WTC11 (cell line): ENCODE results near the gene KIF12. TPM values are rescaled to one million over a fixed set of nuclear protein-coding genes. Genes with fewer than 3 reads are reported as not detected.

Experiments used
- ATAC-seq: fragments of 200-7000 bp; cut with Tn5 transposase; 2 replicates; pipeline ENCODE4 v1.10.0; 2021; ENCODE audit warnings: mild to moderate bottlenecking, moderate library complexity
- CTCF ChIA-PET: fragments of 300-600 bp; sonication (Branson Sonifier 250); formaldehyde crosslinking; loops from one replicate; lab custom pipeline; 2021; ENCODE audit warnings: antibody characterized with exemption; lab: Charles Lee
- POLR2A ChIA-PET: fragments of 350-600 bp; sonication (Branson Sonifier 250); formaldehyde crosslinking; loops from one replicate; lab custom pipeline; 2021; ENCODE audit warnings: antibody characterized with exemption; lab: Charles Lee
- DNase-seq: peaks from one replicate; pipeline ENCODE4 v3.0.0; 2021; ENCODE audit warnings: low spot score
- H3K27ac Mint-ChIP-seq: 2 replicates; pipeline ENCODE4 v1.8.0; 2021; ENCODE audit warnings: mixed read lengths
- H3K27me3 Mint-ChIP-seq: 2 replicates; pipeline ENCODE4 v1.8.0; 2021; ENCODE audit warnings: low read depth, mild to moderate bottlenecking, moderate library complexity, mixed read lengths
- H3K36me3 Mint-ChIP-seq: 2 replicates; pipeline ENCODE4 v1.8.0; 2021; ENCODE audit warnings: mixed read lengths
- H3K4me1 Mint-ChIP-seq: 2 replicates; pipeline ENCODE4 v1.8.0; 2022; ENCODE audit warnings: mixed read lengths
- H3K4me3 Mint-ChIP-seq: 2 replicates; pipeline ENCODE4 v1.8.0; 2021; ENCODE audit warnings: mild to moderate bottlenecking, moderate library complexity, mixed read lengths
- H3K9me3 Mint-ChIP-seq: 2 replicates; pipeline ENCODE4 v1.8.0; 2021; ENCODE audit warnings: mixed read lengths
- CREM ChIP-seq: sonication (generic); formaldehyde crosslinking; IDR thresholded peaks from 2 replicates; pipeline ENCODE4 v1.8.1; 2022; ENCODE audit warnings: mild to moderate bottlenecking, missing genetic modification reagents, moderate library complexity
- EMX1 ChIP-seq: fragments of 250-450 bp; sonication (Bioruptor Pico); IDR thresholded peaks from 2 replicates; pipeline ENCODE4 v1.8.0; 2021; ENCODE audit warnings: mild to moderate bottlenecking
- OVOL2 ChIP-seq: fragments of 250-450 bp; sonication (Bioruptor Pico); IDR thresholded peaks from 2 replicates; pipeline ENCODE4 v1.9.0; 2021; ENCODE audit warnings: mild to moderate bottlenecking, borderline replicate concordance
- TEAD4 ChIP-seq: sonication (generic); formaldehyde crosslinking; IDR thresholded peaks from 2 replicates; pipeline ENCODE4 v1.8.0; 2022; ENCODE audit warnings: mild to moderate bottlenecking, missing genetic modification reagents
- ZNF138 ChIP-seq: sonication (generic); formaldehyde crosslinking; conservative IDR thresholded peaks from 2 replicates; pipeline ENCODE4 v1.8.1; 2022; ENCODE audit warnings: mild to moderate bottlenecking, moderate library complexity, missing genetic modification reagents
- ZNF317 ChIP-seq: sonication (generic); formaldehyde crosslinking; IDR thresholded peaks from 2 replicates; pipeline ENCODE4 v1.8.1; 2023; ENCODE audit warnings: low read depth, mild to moderate bottlenecking, moderate library complexity, missing genetic modification reagents, borderline replicate concordance
- ZNF396 ChIP-seq: fragments of 250-450 bp; sonication (Bioruptor Pico); IDR thresholded peaks from 2 replicates; pipeline ENCODE4 v1.8.0; 2021; ENCODE audit warnings: mild to moderate bottlenecking, moderate library complexity, borderline replicate concordance
- total RNA-seq: library from RNA; stranded (reverse); gene quantifications from 3 replicates; pipeline ENCODE4 v1.2.3, GENCODE V29; 2021
- TF ChIP-seq, protein P1 (sequence below): sonication (generic); formaldehyde crosslinking; IDR thresholded peaks from 2 replicates; pipeline ENCODE4 v1.8.0; 2023; ENCODE audit warnings: missing genetic modification reagents, mild to moderate bottlenecking, borderline replicate concordance
- TF ChIP-seq, protein P2 (sequence below): fragments of 200-600 bp; IDR thresholded peaks from 2 replicates; pipeline ENCODE4 v1.8.0; 2022; ENCODE audit warnings: antibody characterized with exemption
- TF ChIP-seq, protein P3 (sequence below): sonication (generic); formaldehyde crosslinking; IDR thresholded peaks from 2 replicates; pipeline ENCODE4 v1.8.0; 2022; ENCODE audit warnings: mild to moderate bottlenecking, missing genetic modification reagents
- TF ChIP-seq, protein P4 (sequence below): sonication (generic); formaldehyde crosslinking; conservative IDR thresholded peaks from 2 replicates; pipeline ENCODE4 v1.8.1; 2023; ENCODE audit warnings: mild to moderate bottlenecking, low read depth, missing genetic modification reagents, moderate library complexity
- TF ChIP-seq, protein P5 (sequence below): sonication (generic); formaldehyde crosslinking; IDR thresholded peaks from 2 replicates; pipeline ENCODE4 v1.8.1; 2023; ENCODE audit warnings: mild to moderate bottlenecking, missing genetic modification reagents
- TF ChIP-seq, protein P6 (sequence below): fragments of 250-450 bp; sonication (Bioruptor Pico); conservative IDR thresholded peaks from 2 replicates; pipeline ENCODE4 v1.9.0; 2021; ENCODE audit warnings: mild to moderate bottlenecking
- TF ChIP-seq, protein P7 (sequence below): sonication (generic); formaldehyde crosslinking; IDR thresholded peaks from 2 replicates; pipeline ENCODE4 v1.8.1; 2022; ENCODE audit warnings: mild to moderate bottlenecking, moderate library complexity, missing genetic modification reagents

Gene KIF12
- total RNA-seq, 1 experiment from 2014 or later, result 4.0 TPM

DNA sequence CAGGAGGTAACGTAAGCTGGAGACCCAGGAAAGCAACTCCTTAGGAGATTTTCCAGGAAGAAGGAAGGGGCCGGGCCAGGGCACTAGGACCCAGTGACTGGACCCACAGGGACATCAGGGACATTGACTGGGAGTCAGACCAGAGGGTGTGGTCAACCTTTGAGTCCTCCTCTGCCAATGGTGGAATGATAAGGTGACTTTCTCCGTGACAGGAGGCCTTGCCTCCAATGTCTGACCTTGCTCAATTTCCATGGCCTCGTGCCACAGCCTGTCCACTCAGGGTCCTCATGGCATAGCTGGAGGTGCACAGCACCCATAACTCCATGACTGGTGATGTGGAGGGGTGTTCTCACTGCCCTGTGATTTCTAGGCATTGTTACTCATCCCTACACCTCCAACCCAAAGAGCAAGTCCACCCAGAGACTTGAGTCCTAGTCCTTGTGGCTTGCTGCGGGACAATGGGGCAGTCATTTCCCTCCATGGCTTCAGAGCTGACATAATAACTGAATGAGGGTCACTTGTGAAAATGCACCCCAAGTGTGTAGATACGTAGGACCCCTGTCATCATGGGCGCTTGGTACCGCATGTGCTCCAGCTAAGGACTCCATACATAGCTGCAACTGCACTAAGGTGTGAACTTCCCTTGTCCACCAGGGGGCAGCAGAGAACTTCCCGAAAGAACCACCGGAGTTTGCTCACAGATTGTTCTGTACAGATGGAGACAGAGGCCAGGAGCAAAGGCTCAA, 16.9 kb downstream of the KIF12 start:
- CTCF ChIA-PET, result interaction anchor here (0.5 to 5.6 kb wide), 72 partner anchors 9 to 488 kb away, joined by 3 to 109 read pairs (median 4); partner anchors contain the start of genes AKNA, COL27A1 and KIF12
- TF ChIP-seq, protein P1, sequence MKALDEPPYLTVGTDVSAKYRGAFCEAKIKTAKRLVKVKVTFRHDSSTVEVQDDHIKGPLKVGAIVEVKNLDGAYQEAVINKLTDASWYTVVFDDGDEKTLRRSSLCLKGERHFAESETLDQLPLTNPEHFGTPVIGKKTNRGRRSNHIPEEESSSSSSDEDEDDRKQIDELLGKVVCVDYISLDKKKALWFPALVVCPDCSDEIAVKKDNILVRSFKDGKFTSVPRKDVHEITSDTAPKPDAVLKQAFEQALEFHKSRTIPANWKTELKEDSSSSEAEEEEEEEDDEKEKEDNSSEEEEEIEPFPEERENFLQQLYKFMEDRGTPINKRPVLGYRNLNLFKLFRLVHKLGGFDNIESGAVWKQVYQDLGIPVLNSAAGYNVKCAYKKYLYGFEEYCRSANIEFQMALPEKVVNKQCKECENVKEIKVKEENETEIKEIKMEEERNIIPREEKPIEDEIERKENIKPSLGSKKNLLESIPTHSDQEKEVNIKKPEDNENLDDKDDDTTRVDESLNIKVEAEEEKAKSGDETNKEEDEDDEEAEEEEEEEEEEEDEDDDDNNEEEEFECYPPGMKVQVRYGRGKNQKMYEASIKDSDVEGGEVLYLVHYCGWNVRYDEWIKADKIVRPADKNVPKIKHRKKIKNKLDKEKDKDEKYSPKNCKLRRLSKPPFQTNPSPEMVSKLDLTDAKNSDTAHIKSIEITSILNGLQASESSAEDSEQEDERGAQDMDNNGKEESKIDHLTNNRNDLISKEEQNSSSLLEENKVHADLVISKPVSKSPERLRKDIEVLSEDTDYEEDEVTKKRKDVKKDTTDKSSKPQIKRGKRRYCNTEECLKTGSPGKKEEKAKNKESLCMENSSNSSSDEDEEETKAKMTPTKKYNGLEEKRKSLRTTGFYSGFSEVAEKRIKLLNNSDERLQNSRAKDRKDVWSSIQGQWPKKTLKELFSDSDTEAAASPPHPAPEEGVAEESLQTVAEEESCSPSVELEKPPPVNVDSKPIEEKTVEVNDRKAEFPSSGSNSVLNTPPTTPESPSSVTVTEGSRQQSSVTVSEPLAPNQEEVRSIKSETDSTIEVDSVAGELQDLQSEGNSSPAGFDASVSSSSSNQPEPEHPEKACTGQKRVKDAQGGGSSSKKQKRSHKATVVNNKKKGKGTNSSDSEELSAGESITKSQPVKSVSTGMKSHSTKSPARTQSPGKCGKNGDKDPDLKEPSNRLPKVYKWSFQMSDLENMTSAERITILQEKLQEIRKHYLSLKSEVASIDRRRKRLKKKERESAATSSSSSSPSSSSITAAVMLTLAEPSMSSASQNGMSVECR (CRISPR knock-in tag), result no peak
- TF ChIP-seq, protein P2, sequence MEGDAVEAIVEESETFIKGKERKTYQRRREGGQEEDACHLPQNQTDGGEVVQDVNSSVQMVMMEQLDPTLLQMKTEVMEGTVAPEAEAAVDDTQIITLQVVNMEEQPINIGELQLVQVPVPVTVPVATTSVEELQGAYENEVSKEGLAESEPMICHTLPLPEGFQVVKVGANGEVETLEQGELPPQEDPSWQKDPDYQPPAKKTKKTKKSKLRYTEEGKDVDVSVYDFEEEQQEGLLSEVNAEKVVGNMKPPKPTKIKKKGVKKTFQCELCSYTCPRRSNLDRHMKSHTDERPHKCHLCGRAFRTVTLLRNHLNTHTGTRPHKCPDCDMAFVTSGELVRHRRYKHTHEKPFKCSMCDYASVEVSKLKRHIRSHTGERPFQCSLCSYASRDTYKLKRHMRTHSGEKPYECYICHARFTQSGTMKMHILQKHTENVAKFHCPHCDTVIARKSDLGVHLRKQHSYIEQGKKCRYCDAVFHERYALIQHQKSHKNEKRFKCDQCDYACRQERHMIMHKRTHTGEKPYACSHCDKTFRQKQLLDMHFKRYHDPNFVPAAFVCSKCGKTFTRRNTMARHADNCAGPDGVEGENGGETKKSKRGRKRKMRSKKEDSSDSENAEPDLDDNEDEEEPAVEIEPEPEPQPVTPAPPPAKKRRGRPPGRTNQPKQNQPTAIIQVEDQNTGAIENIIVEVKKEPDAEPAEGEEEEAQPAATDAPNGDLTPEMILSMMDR, result peak; percentile 92
- TF ChIP-seq, protein P3, sequence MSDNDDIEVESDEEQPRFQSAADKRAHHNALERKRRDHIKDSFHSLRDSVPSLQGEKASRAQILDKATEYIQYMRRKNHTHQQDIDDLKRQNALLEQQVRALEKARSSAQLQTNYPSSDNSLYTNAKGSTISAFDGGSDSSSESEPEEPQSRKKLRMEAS, result peak; percentile 58; the same call in 1 of the 2 replicates
- TF ChIP-seq, all 79 proteins: peak for 2
- POLR2A ChIA-PET, result no interaction called here
- Mint-ChIP-seq H3K27me3 (peaks cover 35% of the 10 kb centered on the region), H3K9me3 (no peaks in the 10 kb centered on the region; the same call in 1 of the 2 replicates), H3K36me3 (no peaks in the 10 kb centered on the region), H3K27ac (no peak overlapping the region), H3K4me3 (no peak overlapping the region), H3K4me1 (no peaks in the 10 kb centered on the region)
- DNase-seq, result peak; percentile 92
- ATAC-seq, result peak; percentile 91

DNA sequence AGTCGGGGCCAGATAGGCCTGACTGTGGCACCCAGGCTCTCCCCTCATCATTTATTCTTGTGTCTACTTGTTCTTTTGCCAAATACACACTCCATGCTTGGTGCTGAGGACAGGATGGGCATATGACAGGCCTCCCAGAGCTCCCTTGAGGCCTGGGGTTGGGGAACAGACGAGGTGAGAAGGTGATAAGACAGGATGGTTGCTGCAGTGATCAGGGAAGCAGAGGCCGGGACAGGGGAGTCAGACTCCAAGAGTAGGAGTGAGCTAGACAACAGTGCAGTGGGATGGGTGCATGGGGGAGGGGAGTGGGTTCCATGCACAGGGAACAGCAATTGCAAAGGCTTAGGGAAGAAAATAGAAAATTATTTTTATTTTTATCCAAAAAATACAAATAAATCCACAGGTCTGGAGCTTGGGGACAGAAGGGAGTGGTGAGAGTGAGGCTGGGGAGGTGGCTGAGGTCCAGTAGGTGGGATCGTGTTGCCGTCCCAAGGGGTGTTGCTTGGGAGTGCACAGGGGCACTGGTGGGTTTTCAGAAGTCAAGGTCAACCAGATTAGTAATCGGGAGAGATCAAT, 17.6 kb downstream of the KIF12 start:
- Mint-ChIP-seq H3K36me3 (no peaks in the 10 kb centered on the region), H3K27me3 (peaks cover 36% of the 10 kb centered on the region), H3K4me3 (no peak overlapping the region), H3K4me1 (no peaks in the 10 kb centered on the region), H3K9me3 (no peaks in the 10 kb centered on the region; the same call in 1 of the 2 replicates)
- CTCF ChIA-PET, result interaction anchor here (0.5 to 5.6 kb wide), 8 partner anchors 9 to 325 kb away, joined by 3 to 109 read pairs (median 17); partner anchors contain the start of gene KIF12
- no peak for DNase-seq
- POLR2A ChIA-PET, result no interaction called here
- TF ChIP-seq, protein P4, sequence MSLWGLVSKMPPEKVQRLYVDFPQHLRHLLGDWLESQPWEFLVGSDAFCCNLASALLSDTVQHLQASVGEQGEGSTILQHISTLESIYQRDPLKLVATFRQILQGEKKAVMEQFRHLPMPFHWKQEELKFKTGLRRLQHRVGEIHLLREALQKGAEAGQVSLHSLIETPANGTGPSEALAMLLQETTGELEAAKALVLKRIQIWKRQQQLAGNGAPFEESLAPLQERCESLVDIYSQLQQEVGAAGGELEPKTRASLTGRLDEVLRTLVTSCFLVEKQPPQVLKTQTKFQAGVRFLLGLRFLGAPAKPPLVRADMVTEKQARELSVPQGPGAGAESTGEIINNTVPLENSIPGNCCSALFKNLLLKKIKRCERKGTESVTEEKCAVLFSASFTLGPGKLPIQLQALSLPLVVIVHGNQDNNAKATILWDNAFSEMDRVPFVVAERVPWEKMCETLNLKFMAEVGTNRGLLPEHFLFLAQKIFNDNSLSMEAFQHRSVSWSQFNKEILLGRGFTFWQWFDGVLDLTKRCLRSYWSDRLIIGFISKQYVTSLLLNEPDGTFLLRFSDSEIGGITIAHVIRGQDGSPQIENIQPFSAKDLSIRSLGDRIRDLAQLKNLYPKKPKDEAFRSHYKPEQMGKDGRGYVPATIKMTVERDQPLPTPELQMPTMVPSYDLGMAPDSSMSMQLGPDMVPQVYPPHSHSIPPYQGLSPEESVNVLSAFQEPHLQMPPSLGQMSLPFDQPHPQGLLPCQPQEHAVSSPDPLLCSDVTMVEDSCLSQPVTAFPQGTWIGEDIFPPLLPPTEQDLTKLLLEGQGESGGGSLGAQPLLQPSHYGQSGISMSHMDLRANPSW, result no peak
- TF ChIP-seq ZNF396, result no peak
- TF ChIP-seq ZNF138 (CRISPR knock-in tag), result no peak
- TF ChIP-seq, protein P5, sequence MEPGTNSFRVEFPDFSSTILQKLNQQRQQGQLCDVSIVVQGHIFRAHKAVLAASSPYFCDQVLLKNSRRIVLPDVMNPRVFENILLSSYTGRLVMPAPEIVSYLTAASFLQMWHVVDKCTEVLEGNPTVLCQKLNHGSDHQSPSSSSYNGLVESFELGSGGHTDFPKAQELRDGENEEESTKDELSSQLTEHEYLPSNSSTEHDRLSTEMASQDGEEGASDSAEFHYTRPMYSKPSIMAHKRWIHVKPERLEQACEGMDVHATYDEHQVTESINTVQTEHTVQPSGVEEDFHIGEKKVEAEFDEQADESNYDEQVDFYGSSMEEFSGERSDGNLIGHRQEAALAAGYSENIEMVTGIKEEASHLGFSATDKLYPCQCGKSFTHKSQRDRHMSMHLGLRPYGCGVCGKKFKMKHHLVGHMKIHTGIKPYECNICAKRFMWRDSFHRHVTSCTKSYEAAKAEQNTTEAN (CRISPR knock-in tag), result no peak
- TF ChIP-seq, protein P6, sequence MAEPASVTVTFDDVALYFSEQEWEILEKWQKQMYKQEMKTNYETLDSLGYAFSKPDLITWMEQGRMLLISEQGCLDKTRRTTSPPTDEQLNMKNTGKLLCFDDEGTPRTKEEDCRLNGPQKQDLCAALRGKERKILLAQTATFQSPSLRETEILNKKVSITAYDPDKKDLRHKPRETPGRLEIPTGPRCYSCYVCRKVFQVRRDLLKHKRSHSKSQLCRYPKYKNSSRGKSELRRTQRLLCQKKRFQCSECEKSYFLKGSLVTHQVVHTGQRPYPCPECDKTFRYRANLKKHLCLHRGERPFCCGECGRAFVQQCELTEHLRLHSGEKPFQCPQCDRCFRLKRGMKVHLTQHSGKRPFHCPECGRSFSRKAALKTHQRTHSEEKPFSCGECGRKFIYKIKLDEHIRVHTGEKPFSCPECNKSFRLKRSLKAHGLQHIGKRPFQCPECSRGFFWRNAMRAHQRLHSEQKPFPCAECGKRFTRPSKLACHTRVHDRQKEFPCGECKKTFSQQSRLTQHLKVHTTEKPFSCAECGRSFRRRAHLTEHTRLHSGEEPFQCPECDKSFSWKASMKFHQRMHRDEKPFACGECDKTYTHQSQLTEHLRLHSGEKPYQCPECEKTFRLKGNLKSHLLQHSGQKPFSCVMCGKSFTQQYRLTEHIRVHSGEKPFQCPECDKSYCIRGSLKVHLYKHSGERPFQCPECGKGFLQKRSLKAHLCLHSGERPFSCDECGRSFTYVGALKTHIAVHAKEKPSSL, result no peak
- TF ChIP-seq ZNF317, result no peak
- no peak for TF ChIP-seq CREM (CRISPR knock-in tag)
- TF ChIP-seq, protein P3, result no peak
- TF ChIP-seq, protein P7, sequence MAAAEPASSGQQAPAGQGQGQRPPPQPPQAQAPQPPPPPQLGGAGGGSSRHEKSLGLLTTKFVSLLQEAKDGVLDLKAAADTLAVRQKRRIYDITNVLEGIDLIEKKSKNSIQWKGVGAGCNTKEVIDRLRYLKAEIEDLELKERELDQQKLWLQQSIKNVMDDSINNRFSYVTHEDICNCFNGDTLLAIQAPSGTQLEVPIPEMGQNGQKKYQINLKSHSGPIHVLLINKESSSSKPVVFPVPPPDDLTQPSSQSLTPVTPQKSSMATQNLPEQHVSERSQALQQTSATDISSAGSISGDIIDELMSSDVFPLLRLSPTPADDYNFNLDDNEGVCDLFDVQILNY, result no peak
- TF ChIP-seq TEAD4 (CRISPR knock-in tag), result no peak
- no peak for TF ChIP-seq EMX1 (CRISPR knock-in tag)
- no peak for TF ChIP-seq OVOL2 (CRISPR knock-in tag)
- TF ChIP-seq, all 79 proteins: peak for 0
- ATAC-seq, result no peak
- H3K27ac Mint-ChIP-seq, result no peak overlapping the region
